Panc1 (cell line): ENCODE measurements around the gene RANGAP1.

Experiments used
- POLR2AphosphoS5 ChIP-seq: IDR thresholded peaks from 2 replicates; pipeline ENCODE4 v1.6.1; 2012; ENCODE audit warnings: mild to moderate bottlenecking, low read depth, low read length, moderate library complexity
- TF ChIP-seq, protein P1 (sequence below): fragments of 450-650 bp; IDR thresholded peaks from 2 replicates; pipeline ENCODE4 v1.5.1; 2017; ENCODE audit warnings: mild to moderate bottlenecking
- TF ChIP-seq, protein P2 (sequence below), 2 experiments: IDR thresholded peaks; 2 replicates each; pipeline ENCODE4 v1.6.1; 2011 to 2012; ENCODE audit warnings: low read depth in 2 of 2, control low read depth in 1 of 2, low read length in 1 of 2, mild to moderate bottlenecking in 1 of 2, moderate library complexity in 1 of 2; ENCODE audit not compliant: insufficient read depth in 1 of 2

DNA sequence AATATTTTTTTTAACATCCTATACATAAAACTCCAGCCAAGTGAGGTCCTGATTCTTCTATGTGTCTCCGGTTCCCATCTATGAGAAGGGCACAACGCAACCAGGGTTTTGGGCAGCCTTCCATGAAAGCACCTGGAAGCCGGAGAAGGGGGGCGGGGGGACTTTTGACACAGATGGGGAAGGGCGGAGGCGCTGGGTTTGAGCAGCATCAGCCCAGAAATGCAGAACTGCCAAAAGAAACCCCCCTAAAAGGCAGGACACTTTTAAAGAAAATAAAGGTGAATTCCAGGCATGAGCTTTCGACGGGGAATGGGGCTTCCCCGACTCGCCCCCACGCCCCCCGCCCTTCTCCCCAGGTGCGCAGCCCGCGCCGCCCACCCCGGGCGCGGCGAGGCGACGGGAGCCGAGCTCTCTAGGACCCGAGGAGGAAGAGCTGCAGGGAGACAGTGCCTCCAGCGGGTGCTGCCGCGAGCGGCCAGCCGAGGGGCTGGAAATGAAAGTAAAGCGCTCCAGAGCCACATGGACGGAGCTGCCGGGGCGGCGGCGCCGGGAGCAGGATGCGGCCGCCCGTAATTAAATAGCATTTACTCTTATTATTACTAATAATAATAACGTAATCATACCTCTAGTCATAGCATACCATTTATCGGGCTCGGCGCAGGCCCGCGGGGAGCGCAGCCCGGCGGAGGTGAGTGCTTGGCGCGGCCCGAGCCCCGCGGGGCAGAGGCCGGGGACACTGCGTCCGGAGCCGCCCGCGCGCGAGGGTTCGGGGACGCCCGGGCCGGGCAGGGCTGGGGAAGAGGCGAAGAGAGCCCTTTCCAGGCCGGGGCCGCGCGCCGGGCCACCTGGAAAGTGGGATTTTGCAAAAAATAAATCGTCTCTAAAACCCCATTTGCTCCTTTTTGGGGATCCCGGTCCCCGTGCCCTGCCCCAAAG is 15.4 kb upstream of the RANGAP1 start, which contains the start of gene ZC3H7B:
- TF ChIP-seq, protein P1, sequence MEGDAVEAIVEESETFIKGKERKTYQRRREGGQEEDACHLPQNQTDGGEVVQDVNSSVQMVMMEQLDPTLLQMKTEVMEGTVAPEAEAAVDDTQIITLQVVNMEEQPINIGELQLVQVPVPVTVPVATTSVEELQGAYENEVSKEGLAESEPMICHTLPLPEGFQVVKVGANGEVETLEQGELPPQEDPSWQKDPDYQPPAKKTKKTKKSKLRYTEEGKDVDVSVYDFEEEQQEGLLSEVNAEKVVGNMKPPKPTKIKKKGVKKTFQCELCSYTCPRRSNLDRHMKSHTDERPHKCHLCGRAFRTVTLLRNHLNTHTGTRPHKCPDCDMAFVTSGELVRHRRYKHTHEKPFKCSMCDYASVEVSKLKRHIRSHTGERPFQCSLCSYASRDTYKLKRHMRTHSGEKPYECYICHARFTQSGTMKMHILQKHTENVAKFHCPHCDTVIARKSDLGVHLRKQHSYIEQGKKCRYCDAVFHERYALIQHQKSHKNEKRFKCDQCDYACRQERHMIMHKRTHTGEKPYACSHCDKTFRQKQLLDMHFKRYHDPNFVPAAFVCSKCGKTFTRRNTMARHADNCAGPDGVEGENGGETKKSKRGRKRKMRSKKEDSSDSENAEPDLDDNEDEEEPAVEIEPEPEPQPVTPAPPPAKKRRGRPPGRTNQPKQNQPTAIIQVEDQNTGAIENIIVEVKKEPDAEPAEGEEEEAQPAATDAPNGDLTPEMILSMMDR = no peak; the same call in 1 of the 2 replicates
- TF ChIP-seq POLR2AphosphoS5 = no peak
- TF ChIP-seq, protein P2, sequence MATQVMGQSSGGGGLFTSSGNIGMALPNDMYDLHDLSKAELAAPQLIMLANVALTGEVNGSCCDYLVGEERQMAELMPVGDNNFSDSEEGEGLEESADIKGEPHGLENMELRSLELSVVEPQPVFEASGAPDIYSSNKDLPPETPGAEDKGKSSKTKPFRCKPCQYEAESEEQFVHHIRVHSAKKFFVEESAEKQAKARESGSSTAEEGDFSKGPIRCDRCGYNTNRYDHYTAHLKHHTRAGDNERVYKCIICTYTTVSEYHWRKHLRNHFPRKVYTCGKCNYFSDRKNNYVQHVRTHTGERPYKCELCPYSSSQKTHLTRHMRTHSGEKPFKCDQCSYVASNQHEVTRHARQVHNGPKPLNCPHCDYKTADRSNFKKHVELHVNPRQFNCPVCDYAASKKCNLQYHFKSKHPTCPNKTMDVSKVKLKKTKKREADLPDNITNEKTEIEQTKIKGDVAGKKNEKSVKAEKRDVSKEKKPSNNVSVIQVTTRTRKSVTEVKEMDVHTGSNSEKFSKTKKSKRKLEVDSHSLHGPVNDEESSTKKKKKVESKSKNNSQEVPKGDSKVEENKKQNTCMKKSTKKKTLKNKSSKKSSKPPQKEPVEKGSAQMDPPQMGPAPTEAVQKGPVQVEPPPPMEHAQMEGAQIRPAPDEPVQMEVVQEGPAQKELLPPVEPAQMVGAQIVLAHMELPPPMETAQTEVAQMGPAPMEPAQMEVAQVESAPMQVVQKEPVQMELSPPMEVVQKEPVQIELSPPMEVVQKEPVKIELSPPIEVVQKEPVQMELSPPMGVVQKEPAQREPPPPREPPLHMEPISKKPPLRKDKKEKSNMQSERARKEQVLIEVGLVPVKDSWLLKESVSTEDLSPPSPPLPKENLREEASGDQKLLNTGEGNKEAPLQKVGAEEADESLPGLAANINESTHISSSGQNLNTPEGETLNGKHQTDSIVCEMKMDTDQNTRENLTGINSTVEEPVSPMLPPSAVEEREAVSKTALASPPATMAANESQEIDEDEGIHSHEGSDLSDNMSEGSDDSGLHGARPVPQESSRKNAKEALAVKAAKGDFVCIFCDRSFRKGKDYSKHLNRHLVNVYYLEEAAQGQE (IDR thresholded peaks at IDR 0.05; ENCODE audit: insufficient read depth in 1 of 2, low read depth in 2 of 2, low read length in 1 of 2) = no peak
